Endometrial microvascular endothelial cells (primary cell): ENCODE measurements around the gene IFNA8. TPM values are rescaled to one million over a fixed set of nuclear protein-coding genes. Genes with fewer than 3 reads are reported as not detected.
"Not testable (repeated sequence)": the region's sequence is repeated elsewhere in the genome, so short reads cannot be mapped to it uniquely, and the experiment has no call there.

Experiments
- in situ Hi-C: cut with HindIII; loops from 2 replicates; pipeline ENCODE4 v1.10.0; 2017; ENCODE audit warnings: low sequenced_read_pairs, low pct_unique_long_range_greater_than_20kb; ENCODE audit errors: inconsistent ontology term
- total RNA-seq: library from RNA; depleted of rRNA; stranded (reverse); fragments of >200 nt; gene quantifications from one replicate; pipeline ENCODE4 v1.2.3, GENCODE V29; 2015; ENCODE audit errors: inconsistent ontology term

IFNA8 gene
- total RNA-seq, 1 donor from 2014 or later, result not detected

- in situ Hi-C loops, result no loop called here
Measured at GRCh38 chr9:21414220-21414940, 5.5 kb downstream of the IFNA8 start.

- in situ Hi-C loops, result no loop called here
Measured at GRCh38 chr9:21415493-21416267, 6.8 kb downstream of the IFNA8 start.

GRCh38 chr9:21428235-21428634 lies 19.3 kb downstream of the IFNA8 start:
- in situ Hi-C loops, result no loop called here

GRCh38 chr9:21429191-21429590 lies 20.3 kb downstream of the IFNA8 start:
- in situ Hi-C loops, result no loop called here

- in situ Hi-C loops, result no loop called here
Measured at GRCh38 chr9:21432672-21433425, 23.9 kb downstream of the IFNA8 start.

- in situ Hi-C loops, result no loop called here
Measured at GRCh38 chr9:21434202-21435014, 25.5 kb downstream of the IFNA8 start.

- in situ Hi-C loops, result not testable (repeated sequence)
Measured at GRCh38 chr9:21435015-21435383, 26.1 kb downstream of the IFNA8 start.

GRCh38 chr9:21440139-21440538 lies 31.2 kb downstream of the IFNA8 start, which contains the start of gene IFNA1:
Gene IFNA1 (plus strand): TSS chr9:21440439. CDS start chr9:21440508, 69 bp downstream.
- in situ Hi-C loops, result no loop called here

GRCh38 chr9:21443849-21444625 lies 35.1 kb downstream of the IFNA8 start:
- in situ Hi-C loops, result no loop called here

GRCh38 chr9:21449312-21449711 lies 40.4 kb downstream of the IFNA8 start:
- in situ Hi-C loops, result not testable (repeated sequence)

- in situ Hi-C loops, result no loop called here
Measured at GRCh38 chr9:21450733-21451394, 41.9 kb downstream of the IFNA8 start.

GRCh38 chr9:21452681-21453080 lies 43.8 kb downstream of the IFNA8 start:
- in situ Hi-C loops, result no loop called here

GRCh38 chr9:21454149-21454548 lies 45.2 kb downstream of the IFNA8 start:
- in situ Hi-C loops, result no loop called here

GRCh38 chr9:21455320-21455719 lies 46.4 kb downstream of the IFNA8 start:
- in situ Hi-C loops, result no loop called here
